GM12865 (cell line): ENCODE measurements around the gene POLR3A.

Experiments
- DNase-seq: peaks from one replicate; pipeline ENCODE4 v3.0.0; 2010; ENCODE audit warnings: low read depth
- H3K4me3 ChIP-seq: 2 replicates; pipeline ENCODE4 v1.5.1; 2011; ENCODE audit warnings: mild to moderate bottlenecking, low read depth, low read length, control low read depth
- CTCF ChIP-seq: IDR thresholded peaks from 2 replicates; pipeline ENCODE4 v1.5.1; 2011; ENCODE audit warnings: low read length, control low read depth, low read depth, inconsistent platforms; ENCODE audit not compliant: insufficient read depth; ENCODE audit errors: missing control alignments

Gene POLR3A

GRCh38 chr10:77993620-77994019 is 35.7 kb downstream of the POLR3A start:
- TF ChIP-seq CTCF = no peak
- no peak for DNase-seq
- no peak overlapping the region for H3K4me3 ChIP-seq

GRCh38 chr10:77989081-77989724 is 40.1 kb downstream of the POLR3A start:
- no peak for TF ChIP-seq CTCF
- no peak overlapping the region for H3K4me3 ChIP-seq
- DNase-seq = no peak

GRCh38 chr10:77987671-77988255 is 41.6 kb downstream of the POLR3A start:
- H3K4me3 ChIP-seq = no peak overlapping the region
- no peak for DNase-seq
- TF ChIP-seq CTCF = no peak

GRCh38 chr10:77984986-77985385 is 44.3 kb downstream of the POLR3A start:
- no peak for TF ChIP-seq CTCF
- DNase-seq = no peak
- H3K4me3 ChIP-seq = no peak overlapping the region

GRCh38 chr10:77983384-77984341 is 45.7 kb downstream of the POLR3A start:
- no peak overlapping the region for H3K4me3 ChIP-seq
- TF ChIP-seq CTCF = no peak
- DNase-seq = no peak

GRCh38 chr10:77981281-77981680 is 48.0 kb downstream of the POLR3A start:
- no peak for TF ChIP-seq CTCF

More at GRCh38 chr10:77981281-77981680, 48.0 kb downstream of the POLR3A start:
- no peak for DNase-seq
- H3K4me3 ChIP-seq = no peak overlapping the region
